BE2C (cell line): ENCODE results near the gene ARSI.

ENCODE experiments used
- DNase-seq: peaks from one replicate; pipeline ENCODE4 v3.0.0-alpha.2; 2020
- H3K27me3 ChIP-seq: fragments of 250-450 bp; sonication (Bioruptor Pico); 2 replicates; pipeline ENCODE4 v1.5.1; 2020; ENCODE audit warnings: mild to moderate bottlenecking
- H3K36me3 ChIP-seq: fragments of 250-450 bp; sonication (Bioruptor Pico); 2 replicates; pipeline ENCODE4 v1.5.1; 2020; ENCODE audit warnings: mild to moderate bottlenecking
- H3K4me1 ChIP-seq: fragments of 250-450 bp; sonication (Bioruptor Pico); 2 replicates; pipeline ENCODE4 v1.5.1; 2020
- H3K4me3 ChIP-seq: 2 replicates; pipeline ENCODE4 v1.5.1; 2011; ENCODE audit warnings: low read depth, low read length
- H3K9me3 ChIP-seq: fragments of 250-450 bp; sonication (Bioruptor Pico); 2 replicates; pipeline ENCODE4 v1.5.1; 2020
- CTCF ChIP-seq: IDR thresholded peaks from 2 replicates; pipeline ENCODE4 v1.5.1; 2012; ENCODE audit warnings: mild to moderate bottlenecking, low read depth, low read length

Gene ARSI

GRCh38 chr5:150258130-150258529 is 44.6 kb downstream of the ARSI start:
- H3K9me3 ChIP-seq = no peaks in the 10 kb centered on the region
- peaks cover 16% of the 10 kb centered on the region for H3K4me1 ChIP-seq
- no peak for TF ChIP-seq CTCF
- H3K27me3 ChIP-seq = no peaks in the 10 kb centered on the region
- no peaks in the 10 kb centered on the region for H3K36me3 ChIP-seq
- no peak for DNase-seq
- H3K4me3 ChIP-seq = no peak overlapping the region

GRCh38 chr5:150257424-150257823 is 45.3 kb downstream of the ARSI start:
- Histone ChIP-seq H3K4me3 (no peak overlapping the region), H3K9me3 (no peaks in the 10 kb centered on the region), H3K27me3 (no peaks in the 10 kb centered on the region), H3K4me1 (peaks cover 16% of the 10 kb centered on the region), H3K36me3 (no peaks in the 10 kb centered on the region)
- DNase-seq = no peak
- TF ChIP-seq CTCF = no peak

GRCh38 chr5:150256410-150257064 is 46.2 kb downstream of the ARSI start:
- peak; percentile 66 for TF ChIP-seq CTCF
- Histone ChIP-seq H3K4me1 (peaks cover 16% of the 10 kb centered on the region), H3K4me3 (no peak overlapping the region), H3K36me3 (no peaks in the 10 kb centered on the region), H3K27me3 (no peaks in the 10 kb centered on the region), H3K9me3 (no peaks in the 10 kb centered on the region)
- peak; percentile 67 for DNase-seq

- TF ChIP-seq CTCF = no peak
- H3K9me3 ChIP-seq = no peaks in the 10 kb centered on the region
- no peaks in the 10 kb centered on the region for H3K27me3 ChIP-seq
- no peak overlapping the region for H3K4me3 ChIP-seq
- H3K4me1 ChIP-seq = peaks cover 16% of the 10 kb centered on the region
- no peaks in the 10 kb centered on the region for H3K36me3 ChIP-seq
- peak; percentile 59 for DNase-seq
Measured at GRCh38 chr5:150255659-150256409, 46.9 kb downstream of the ARSI start.

- no peak for TF ChIP-seq CTCF
- peaks cover 16% of the 10 kb centered on the region for H3K4me1 ChIP-seq
- no peak overlapping the region for H3K4me3 ChIP-seq
Measured at GRCh38 chr5:150254774-150255173, 47.9 kb downstream of the ARSI start.

GRCh38 chr5:150254363-150254762 is 48.3 kb downstream of the ARSI start:
- H3K4me3 ChIP-seq = no peak overlapping the region
- TF ChIP-seq CTCF = no peak
- no peaks in the 10 kb centered on the region for H3K27me3 ChIP-seq
- no peaks in the 10 kb centered on the region for H3K9me3 ChIP-seq
- H3K36me3 ChIP-seq = no peaks in the 10 kb centered on the region
- no peak for DNase-seq
- H3K4me1 ChIP-seq = peaks cover 16% of the 10 kb centered on the region

More at GRCh38 chr5:150254774-150255173, 47.9 kb downstream of the ARSI start:
- DNase-seq = no peak
- H3K9me3 ChIP-seq = no peaks in the 10 kb centered on the region
- H3K27me3 ChIP-seq = no peaks in the 10 kb centered on the region
- no peaks in the 10 kb centered on the region for H3K36me3 ChIP-seq
